HepG2 (cell line): Measurements from ENCODE around the gene NEIL3. TPM values are rescaled to one million over a fixed set of nuclear protein-coding genes. Genes with fewer than 3 reads are reported as not detected.

Experiments
- ATAC-seq: fragments of 200-7000 bp; cut with Tn5 transposase; 3 replicates; pipeline ENCODE4 v1.9.1; 2020; ENCODE audit warnings: mild to moderate bottlenecking, moderate library complexity
- BruUV-seq: library from RNA; stranded (reverse); fragments of 400-500 nt; replicated peaks from 2 replicates; lab custom pipeline; 2021; lab: Mats Ljungman, UMichigan
- CTCF ChIA-PET: fragments of 300-600 bp; formaldehyde crosslinking; extraction: SDS; loops from one replicate; lab custom pipeline; 2021; ENCODE audit warnings: low total read pairs, inconsistent platforms, low intra/inter-chr PET ratio; lab: Yijun Ruan, JAX
- POLR2A ChIA-PET: fragments of 350-600 bp; sonication (Branson Sonifier 250); formaldehyde crosslinking; loops from one replicate; lab custom pipeline; 2020; ENCODE audit warnings: antibody characterized with exemption, inconsistent platforms; lab: Yijun Ruan, JAX
- DNase-seq: peaks from one replicate; pipeline ENCODE4 v3.0.0-alpha.2; 2015; ENCODE audit warnings: low spot score
- FAIRE-seq: peaks from 3 replicates; lab custom pipeline; 2011; peaks lifted over from hg19 to GRCh38; lab: Jason Lieb, UNC
- H2AFZ ChIP-seq: one replicate; pipeline ENCODE4 v1.6.1; 2011; ENCODE audit warnings: low read length, inconsistent platforms
- H3K27ac ChIP-seq: fragments of 300-600 bp; 3 replicates; pipeline ENCODE4 v1.8.0; 2011; ENCODE audit warnings: mixed run types, mild to moderate bottlenecking, mixed read lengths, low read length, inconsistent platforms; ENCODE audit not compliant: insufficient read depth; ENCODE audit errors: extremely low read length
- H3K27me3 ChIP-seq, 2 experiments: fragments of 200-600 bp in 1 of 2; 2 replicates in 1 of 2; 3 replicates in 1 of 2; pipeline versions ENCODE4 v1.6.0 to v1.8.0; 2011; ENCODE audit warnings: low read length in 2 of 2, mild to moderate bottlenecking in 2 of 2, moderate library complexity in 2 of 2, inconsistent platforms in 1 of 2; ENCODE audit not compliant: insufficient read depth in 2 of 2, control insufficient read depth in 1 of 2
- H3K36me3 ChIP-seq, 2 experiments: fragments of 200-600 bp in 1 of 2; replicated peaks in 1 of 2; 2 replicates in 1 of 2; 3 replicates in 1 of 2; pipeline versions ENCODE4 v1.5.1 to v1.8.0; 2011; ENCODE audit warnings: low read length in 2 of 2, inconsistent platforms in 1 of 2; ENCODE audit not compliant: insufficient read depth in 2 of 2, control insufficient read depth in 1 of 2
- H3K4me1 ChIP-seq: 2 replicates; pipeline ENCODE4 v1.5.1; 2012; ENCODE audit warnings: low read length, inconsistent platforms; ENCODE audit not compliant: insufficient read depth
- H3K4me2 ChIP-seq: 2 replicates; pipeline ENCODE4 v1.6.0; 2011; ENCODE audit warnings: low read depth, low read length, inconsistent platforms
- H3K4me3 ChIP-seq, 3 experiments: fragments of 200-600 bp in 1 of 3; sonication (generic), shearing (Covaris generic) in 1 of 3; replicated peaks in 1 of 3; 2 replicates each; pipeline ENCODE4 v1.5.1; 2011 to 2016; ENCODE audit warnings: low read length in 3 of 3, inconsistent platforms in 2 of 3, low read depth in 2 of 3, mild to moderate bottlenecking in 2 of 3, control low read depth in 1 of 3, mixed read lengths in 1 of 3; ENCODE audit not compliant: insufficient read depth in 1 of 3
- H3K79me2 ChIP-seq: one replicate; pipeline ENCODE4 v1.6.1; 2011; ENCODE audit warnings: low read length, inconsistent platforms; ENCODE audit not compliant: insufficient read depth
- H3K9ac ChIP-seq: 2 replicates; pipeline ENCODE4 v1.6.0; 2011; ENCODE audit warnings: mild to moderate bottlenecking, low read depth, low read length, inconsistent platforms; ENCODE audit not compliant: insufficient read depth
- H3K9me3 ChIP-seq: 2 replicates; pipeline ENCODE4 v1.5.1; 2012; ENCODE audit warnings: mild to moderate bottlenecking, low read length
- H4K20me1 ChIP-seq: 2 replicates; pipeline ENCODE4 v1.6.0; 2011; ENCODE audit warnings: inconsistent platforms, mild to moderate bottlenecking, low read length, moderate library complexity; ENCODE audit not compliant: insufficient read depth
- BRCA1 ChIP-seq: sonication (generic); formaldehyde crosslinking; IDR thresholded peaks from 2 replicates; pipeline ENCODE4 v1.4.0; 2020; ENCODE audit warnings: missing genetic modification reagents
- MEF2D ChIP-seq: sonication (generic); formaldehyde crosslinking; IDR thresholded peaks from 2 replicates; pipeline ENCODE4 v1.5.1; 2020; ENCODE audit warnings: mild to moderate bottlenecking, missing genetic modification reagents
- RCOR2 ChIP-seq: IDR thresholded peaks from 2 replicates; pipeline ENCODE4 v1.6.1; 2016; ENCODE audit warnings: missing biosample characterization, missing genetic modification reagents
- SP4 ChIP-seq: sonication (generic); formaldehyde crosslinking; IDR thresholded peaks from 2 replicates; pipeline ENCODE4 v1.8.1; 2023; ENCODE audit warnings: mild to moderate bottlenecking, missing genetic modification reagents
- TP53 ChIP-seq: sonication (generic); formaldehyde crosslinking; conservative IDR thresholded peaks from 2 replicates; pipeline ENCODE4 v1.4.0; 2020; ENCODE audit warnings: missing genetic modification reagents
- ZNF33B ChIP-seq: sonication (generic); formaldehyde crosslinking; IDR thresholded peaks from 2 replicates; pipeline ENCODE4 v1.5.1; 2020; ENCODE audit warnings: mild to moderate bottlenecking, missing genetic modification reagents
- WGBS: methylation state at CpG from one replicate; pipeline ENCODE4 v1.1.6; 2017; ENCODE audit warnings: low lambda C conversion rate; 5-methylcytosine and 5-hydroxymethylcytosine counted together
- in situ Hi-C: cut with HindIII; loops from 2 replicates; pipeline ENCODE4 v1.10.0; 2017; ENCODE audit warnings: low pct_unique_long_range_greater_than_20kb; ENCODE audit not compliant: extremely low pct_ligation_motif_present
- intact Hi-C: fragments of 100-400 bp; cut with micrococcal nuclease; formaldehyde crosslinking; loops from one replicate; pipeline ENCODE4 v1.10.0; 2022; ENCODE audit not compliant: unreplicated experiment
- polyA plus RNA-seq, 8 experiments: library from polyadenylated mRNA; depleted of rRNA in 3 of 8; stranded (reverse) in 7 of 8; unstranded in 1 of 8; fragments of >200 nt; fragmentation: Illumina TruSeq in 4 of 8; extraction: Trizol in 4 of 8; gene quantifications; 2 replicates each; pipeline versions ENCODE4 v1.2.1 to v1.2.3, GENCODE V29; 2011 to 2016; ENCODE audit warnings: low read depth in 4 of 8, missing spikeins in 1 of 8, mixed read lengths in 1 of 8; ENCODE audit not compliant: insufficient read depth in 1 of 8
- total RNA-seq, 5 experiments: library from RNA; depleted of rRNA; stranded (reverse); fragments of >200 nt; fragmentation: Illumina TruSeq; extraction: Trizol; gene quantifications; 2 replicates each; pipeline ENCODE4 v1.2.3, GENCODE V29; 2016; ENCODE audit warnings: low read depth in 1 of 5
- TF ChIP-seq, protein P1 (sequence below): sonication (generic); formaldehyde crosslinking; IDR thresholded peaks from 2 replicates; pipeline ENCODE4 v1.5.0; 2020; ENCODE audit warnings: mild to moderate bottlenecking, missing genetic modification reagents
- TF ChIP-seq, protein P2 (sequence below): IDR thresholded peaks from 2 replicates; pipeline ENCODE4 v1.6.1; 2016; ENCODE audit warnings: mild to moderate bottlenecking, missing biosample characterization, missing genetic modification reagents
- TF ChIP-seq, protein P3 (sequence below): sonication (generic); formaldehyde crosslinking; IDR thresholded peaks from 2 replicates; pipeline ENCODE4 v1.9.0; 2021; ENCODE audit warnings: missing genetic modification reagents, borderline replicate concordance

Gene NEIL3
- total and polyA plus RNA-seq, 2 of the 13 experiments (the other 11 are each of a cell fraction or from before 2014, with no cell fraction given) = 3.5 to 8.4 TPM

DNA sequence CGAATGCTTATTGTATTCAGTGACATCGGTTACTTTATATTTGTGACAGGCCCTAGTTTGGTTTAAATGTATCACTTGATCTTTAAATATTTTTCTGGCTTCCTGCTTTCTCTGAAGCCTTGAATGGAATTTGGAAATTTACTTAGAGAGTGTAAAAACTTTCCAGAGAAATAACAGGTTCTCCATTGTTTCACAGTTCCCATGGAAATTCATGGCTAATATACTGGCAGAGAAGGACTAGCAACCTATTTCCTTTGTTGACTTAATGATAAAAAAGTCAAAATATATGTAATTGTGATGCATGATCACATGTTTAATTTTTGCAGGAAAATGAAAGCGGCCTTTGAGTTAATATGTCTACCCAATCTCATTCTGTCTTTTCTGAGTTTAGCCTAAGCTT, 13.2 kb downstream of the NEIL3 start:
- Histone ChIP-seq H3K36me3 (no peaks in the 10 kb centered on the region), H3K4me3 (no peak overlapping the region), H2AFZ (no peak overlapping the region), H3K27ac (no peak overlapping the region)
- WGBS = 98% methylated on average over 3 of the region's 3 CpGs
- CTCF ChIA-PET = no interaction called here
- BruUV-seq = no TSS peak
- TF ChIP-seq, protein P1, sequence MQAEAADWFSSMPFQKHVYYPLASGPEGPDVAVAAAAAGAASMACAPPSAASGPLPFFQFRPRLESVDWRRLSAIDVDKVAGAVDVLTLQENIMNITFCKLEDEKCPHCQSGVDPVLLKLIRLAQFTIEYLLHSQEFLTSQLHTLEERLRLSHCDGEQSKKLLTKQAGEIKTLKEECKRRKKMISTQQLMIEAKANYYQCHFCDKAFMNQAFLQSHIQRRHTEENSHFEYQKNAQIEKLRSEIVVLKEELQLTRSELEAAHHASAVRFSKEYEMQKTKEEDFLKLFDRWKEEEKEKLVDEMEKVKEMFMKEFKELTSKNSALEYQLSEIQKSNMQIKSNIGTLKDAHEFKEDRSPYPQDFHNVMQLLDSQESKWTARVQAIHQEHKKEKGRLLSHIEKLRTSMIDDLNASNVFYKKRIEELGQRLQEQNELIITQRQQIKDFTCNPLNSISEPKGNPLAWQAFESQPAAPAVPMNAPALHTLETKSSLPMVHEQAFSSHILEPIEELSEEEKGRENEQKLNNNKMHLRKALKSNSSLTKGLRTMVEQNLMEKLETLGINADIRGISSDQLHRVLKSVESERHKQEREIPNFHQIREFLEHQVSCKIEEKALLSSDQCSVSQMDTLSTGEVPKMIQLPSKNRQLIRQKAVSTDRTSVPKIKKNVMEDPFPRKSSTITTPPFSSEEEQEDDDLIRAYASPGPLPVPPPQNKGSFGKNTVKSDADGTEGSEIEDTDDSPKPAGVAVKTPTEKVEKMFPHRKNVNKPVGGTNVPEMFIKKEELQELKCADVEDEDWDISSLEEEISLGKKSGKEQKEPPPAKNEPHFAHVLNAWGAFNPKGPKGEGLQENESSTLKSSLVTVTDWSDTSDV (CRISPR knock-in tag) = no peak
- TF ChIP-seq MEF2D (CRISPR knock-in tag) (no peak), SP4 (CRISPR knock-in tag) (no peak), BRCA1 (no peak), TP53 (CRISPR knock-in tag) (no peak), ZNF33B (no peak), RCOR2 (CRISPR knock-in tag) (no peak)
- TF ChIP-seq, protein P2, sequence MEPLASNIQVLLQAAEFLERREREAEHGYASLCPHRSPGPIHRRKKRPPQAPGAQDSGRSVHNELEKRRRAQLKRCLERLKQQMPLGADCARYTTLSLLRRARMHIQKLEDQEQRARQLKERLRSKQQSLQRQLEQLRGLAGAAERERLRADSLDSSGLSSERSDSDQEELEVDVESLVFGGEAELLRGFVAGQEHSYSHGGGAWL = no peak
- TF ChIP-seq, protein P3, sequence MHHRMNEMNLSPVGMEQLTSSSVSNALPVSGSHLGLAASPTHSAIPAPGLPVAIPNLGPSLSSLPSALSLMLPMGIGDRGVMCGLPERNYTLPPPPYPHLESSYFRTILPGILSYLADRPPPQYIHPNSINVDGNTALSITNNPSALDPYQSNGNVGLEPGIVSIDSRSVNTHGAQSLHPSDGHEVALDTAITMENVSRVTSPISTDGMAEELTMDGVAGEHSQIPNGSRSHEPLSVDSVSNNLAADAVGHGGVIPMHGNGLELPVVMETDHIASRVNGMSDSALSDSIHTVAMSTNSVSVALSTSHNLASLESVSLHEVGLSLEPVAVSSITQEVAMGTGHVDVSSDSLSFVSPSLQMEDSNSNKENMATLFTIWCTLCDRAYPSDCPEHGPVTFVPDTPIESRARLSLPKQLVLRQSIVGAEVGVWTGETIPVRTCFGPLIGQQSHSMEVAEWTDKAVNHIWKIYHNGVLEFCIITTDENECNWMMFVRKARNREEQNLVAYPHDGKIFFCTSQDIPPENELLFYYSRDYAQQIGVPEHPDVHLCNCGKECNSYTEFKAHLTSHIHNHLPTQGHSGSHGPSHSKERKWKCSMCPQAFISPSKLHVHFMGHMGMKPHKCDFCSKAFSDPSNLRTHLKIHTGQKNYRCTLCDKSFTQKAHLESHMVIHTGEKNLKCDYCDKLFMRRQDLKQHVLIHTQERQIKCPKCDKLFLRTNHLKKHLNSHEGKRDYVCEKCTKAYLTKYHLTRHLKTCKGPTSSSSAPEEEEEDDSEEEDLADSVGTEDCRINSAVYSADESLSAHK = no peak
- TF ChIP-seq, all 625 proteins: peak for 0
- Histone ChIP-seq H3K27me3 (no peaks in the 10 kb centered on the region), H4K20me1 (no peaks in the 10 kb centered on the region), H3K79me2 (no peaks in the 10 kb centered on the region), H3K9me3 (no peaks in the 10 kb centered on the region), H3K9ac (no peak overlapping the region), H3K4me2 (no peak overlapping the region), H3K4me1 (no peaks in the 10 kb centered on the region)
- POLR2A ChIA-PET = no interaction called here
- ATAC-seq (no peak), FAIRE-seq (no peak), DNase-seq (no peak)
- in situ Hi-C loops (no loop called here), intact Hi-C loops (no loop called here)
